HepG2 (cell line): ENCODE measurements around the gene CD276. TPM values are rescaled to one million over a fixed set of nuclear protein-coding genes. Genes with fewer than 3 reads are reported as not detected.

Experiments used
- CC2D1A ChIP-seq: sonication (generic); formaldehyde crosslinking; IDR thresholded peaks from 2 replicates; pipeline ENCODE4 v1.8.1; 2023; ENCODE audit warnings: mild to moderate bottlenecking, missing genetic modification reagents
- CERS6 ChIP-seq: sonication (generic); formaldehyde crosslinking; IDR thresholded peaks from 2 replicates; pipeline ENCODE4 v1.5.0; 2020; ENCODE audit warnings: missing genetic modification reagents
- E2F1 ChIP-seq: sonication (generic); formaldehyde crosslinking; IDR thresholded peaks from 2 replicates; pipeline ENCODE4 v1.5.0; 2020; ENCODE audit warnings: missing genetic modification reagents
- EEA1 ChIP-seq: sonication (generic); formaldehyde crosslinking; IDR thresholded peaks from 2 replicates; pipeline ENCODE4 v1.5.1; 2020; ENCODE audit warnings: mild to moderate bottlenecking, missing genetic modification reagents, borderline replicate concordance
- ETS1 ChIP-seq: sonication (generic); formaldehyde crosslinking; IDR thresholded peaks from 2 replicates; pipeline ENCODE4 v1.4.0; 2020; ENCODE audit warnings: missing genetic modification reagents
- HMGXB4 ChIP-seq, 2 experiments: sonication (generic) in 1 of 2; formaldehyde crosslinking in 1 of 2; IDR thresholded peaks; 2 replicates each; pipeline versions ENCODE4 v1.4.0 to v1.6.1; 2018 to 2020; ENCODE audit warnings: missing genetic modification reagents in 2 of 2, borderline replicate concordance in 1 of 2, low read depth in 1 of 2, mild to moderate bottlenecking in 1 of 2, missing biosample characterization in 1 of 2
- MIER3 ChIP-seq: IDR thresholded peaks from 2 replicates; pipeline ENCODE4 v1.6.1; 2016; ENCODE audit warnings: missing compliant biosample characterization, borderline replicate concordance
- MXI1 ChIP-seq: IDR thresholded peaks from 3 replicates; pipeline ENCODE4 v1.6.1; 2012; ENCODE audit warnings: low read depth, low read length, inconsistent platforms, borderline replicate concordance
- NCOR1 ChIP-seq: fragments of 200-600 bp; sonication (generic); IDR thresholded peaks from 2 replicates; pipeline ENCODE4 v1.7.0; 2017; ENCODE audit warnings: antibody characterized with exemption, low read length, borderline replicate concordance
- PRMT3 ChIP-seq: sonication (generic); formaldehyde crosslinking; IDR thresholded peaks from 2 replicates; pipeline ENCODE4 v1.8.1; 2022; ENCODE audit warnings: low read depth, mild to moderate bottlenecking, moderate library complexity, missing genetic modification reagents, borderline replicate concordance
- PTBP1 ChIP-seq: fragments of 200-400 bp; formaldehyde crosslinking; IDR thresholded peaks from 2 replicates; pipeline ENCODE4 v1.6.1; 2018; ENCODE audit warnings: low read length, low read depth; ENCODE audit not compliant: poor library complexity, severe bottlenecking
- SIN3B ChIP-seq: fragments of 150-350 bp; IDR thresholded peaks from 2 replicates; pipeline ENCODE4 v1.6.1; 2014; ENCODE audit warnings: low read length
- UBTF ChIP-seq: sonication (generic); formaldehyde crosslinking; IDR thresholded peaks from 2 replicates; pipeline ENCODE4 v1.4.0; 2020; ENCODE audit warnings: mild to moderate bottlenecking, missing genetic modification reagents
- XBP1 ChIP-seq: sonication (generic); formaldehyde crosslinking; IDR thresholded peaks from 2 replicates; pipeline ENCODE4 v1.5.0; 2020; ENCODE audit warnings: missing genetic modification reagents
- ZFP82 ChIP-seq: sonication (generic); formaldehyde crosslinking; IDR thresholded peaks from 2 replicates; pipeline ENCODE4 v1.5.1; 2020; ENCODE audit warnings: mild to moderate bottlenecking, missing genetic modification reagents, borderline replicate concordance
- ZNF34 ChIP-seq: sonication (generic); formaldehyde crosslinking; IDR thresholded peaks from 2 replicates; pipeline ENCODE4 v1.4.0; 2020; ENCODE audit warnings: mild to moderate bottlenecking, missing genetic modification reagents, borderline replicate concordance
- ZNF597 ChIP-seq: sonication (generic); formaldehyde crosslinking; IDR thresholded peaks from 2 replicates; pipeline ENCODE4 v1.5.0; 2020; ENCODE audit warnings: missing genetic modification reagents
- ZNF605 ChIP-seq: sonication (generic); formaldehyde crosslinking; IDR thresholded peaks from 2 replicates; pipeline ENCODE4 v1.8.0; 2022; ENCODE audit warnings: mild to moderate bottlenecking, missing genetic modification reagents
- ZNF607 ChIP-seq: sonication (generic); formaldehyde crosslinking; IDR thresholded peaks from 2 replicates; pipeline ENCODE4 v1.5.1; 2020; ENCODE audit warnings: missing genetic modification reagents, mild to moderate bottlenecking, borderline replicate concordance
- ZNF766 ChIP-seq: sonication (generic); formaldehyde crosslinking; IDR thresholded peaks from 2 replicates; pipeline ENCODE4 v1.5.0; 2020; ENCODE audit warnings: missing genetic modification reagents, borderline replicate concordance
- polyA plus RNA-seq, 8 experiments: library from polyadenylated mRNA; depleted of rRNA in 3 of 8; stranded (reverse) in 7 of 8; unstranded in 1 of 8; fragments of >200 nt; fragmentation: Illumina TruSeq in 4 of 8; extraction: Trizol in 4 of 8; gene quantifications; 2 replicates each; pipeline versions ENCODE4 v1.2.1 to v1.2.3, GENCODE V29; 2011 to 2016; ENCODE audit warnings: low read depth in 4 of 8, missing spikeins in 1 of 8, mixed read lengths in 1 of 8; ENCODE audit not compliant: insufficient read depth in 1 of 8
- total RNA-seq, 5 experiments: library from RNA; depleted of rRNA; stranded (reverse); fragments of >200 nt; fragmentation: Illumina TruSeq; extraction: Trizol; gene quantifications; 2 replicates each; pipeline ENCODE4 v1.2.3, GENCODE V29; 2016; ENCODE audit warnings: low read depth in 1 of 5

Gene CD276
- total and polyA plus RNA-seq, 2 of the 13 experiments (the other 11 are each of a cell fraction or from before 2014, with no cell fraction given): 24.6 to 55.2 TPM

GRCh38 chr15:73700041-73700842, 16.1 kb downstream of the CD276 start (continued):
- TF ChIP-seq UBTF: no peak
- no peak for TF ChIP-seq MXI1
- no peak for TF ChIP-seq PRMT3 (CRISPR knock-in tag)
- TF ChIP-seq MIER3: 0 out of 2 replicates have a peak, but pooled peaks have one; percentile 34
- TF ChIP-seq ZNF605 (CRISPR knock-in tag): no peak
- no peak for TF ChIP-seq CC2D1A (CRISPR knock-in tag)
- 0 out of 4 replicates have a peak, but pooled peaks of 1 of the 2 experiments have one; percentile 19 for TF ChIP-seq HMGXB4 (CRISPR knock-in tag; IDR thresholded peaks at IDR 0.05; ENCODE audit: borderline replicate concordance in 1 of 2, low read depth in 1 of 2)
- TF ChIP-seq ZNF597 (CRISPR knock-in tag): no peak
- TF ChIP-seq CERS6 (CRISPR knock-in tag): no peak
- no peak for TF ChIP-seq ZFP82 (CRISPR knock-in tag)
- no peak for TF ChIP-seq ZNF607 (CRISPR knock-in tag)
- no peak for TF ChIP-seq PTBP1
- TF ChIP-seq XBP1 (CRISPR knock-in tag): no peak
- TF ChIP-seq NCOR1: 0 out of 2 replicates have a peak, but pooled peaks have one; percentile 27
- TF ChIP-seq SIN3B: no peak
- TF ChIP-seq ZNF766 (CRISPR knock-in tag): no peak
- no peak for TF ChIP-seq E2F1 (CRISPR knock-in tag)
- TF ChIP-seq EEA1 (CRISPR knock-in tag): no peak
- no peak for TF ChIP-seq ETS1 (CRISPR knock-in tag)
- TF ChIP-seq ZNF34 (CRISPR knock-in tag): no peak
